HG03280 (cell line): ENCODE results near the gene SCFD1.

Source experiments
- ATAC-seq: cut with Tn5 transposase; IDR thresholded peaks from one replicate; pipeline ENCODE4 v1.9.1; 2021; ENCODE audit warnings: mild to moderate bottlenecking, moderate library complexity; ENCODE audit not compliant: unreplicated experiment

The SCFD1 gene

GRCh38 chr14:30754778-30755177 lies 132.7 kb downstream of the SCFD1 start:
- no peak for ATAC-seq

- no peak for ATAC-seq
Observed at GRCh38 chr14:30756594-30756993, 134.5 kb downstream of the SCFD1 start.

- ATAC-seq = no peak
Observed at GRCh38 chr14:30757082-30757481, 135.0 kb downstream of the SCFD1 start.

GRCh38 chr14:30759172-30760125 lies 137.3 kb downstream of the SCFD1 start:
- ATAC-seq = no peak

GRCh38 chr14:30763891-30764290 lies 141.8 kb downstream of the SCFD1 start:
- no peak for ATAC-seq

GRCh38 chr14:30767624-30768023 lies 145.5 kb downstream of the SCFD1 start:
- ATAC-seq = no peak

GRCh38 chr14:30768791-30769190 lies 146.7 kb downstream of the SCFD1 start:
- no peak for ATAC-seq

GRCh38 chr14:30770376-30770775 lies 148.3 kb downstream of the SCFD1 start:
- ATAC-seq = no peak

GRCh38 chr14:30771595-30771994 lies 149.5 kb downstream of the SCFD1 start:
- ATAC-seq = no peak

- no peak for ATAC-seq
Observed at GRCh38 chr14:30779210-30779609, 157.1 kb downstream of the SCFD1 start.
